Measurements from ENCODE around the gene ZYG11B.
"Not testable (repeated sequence)": the region's sequence is repeated elsewhere in the genome, so short reads cannot be mapped to it uniquely, and the experiment has no call there.

ZYG11B gene

DNA sequence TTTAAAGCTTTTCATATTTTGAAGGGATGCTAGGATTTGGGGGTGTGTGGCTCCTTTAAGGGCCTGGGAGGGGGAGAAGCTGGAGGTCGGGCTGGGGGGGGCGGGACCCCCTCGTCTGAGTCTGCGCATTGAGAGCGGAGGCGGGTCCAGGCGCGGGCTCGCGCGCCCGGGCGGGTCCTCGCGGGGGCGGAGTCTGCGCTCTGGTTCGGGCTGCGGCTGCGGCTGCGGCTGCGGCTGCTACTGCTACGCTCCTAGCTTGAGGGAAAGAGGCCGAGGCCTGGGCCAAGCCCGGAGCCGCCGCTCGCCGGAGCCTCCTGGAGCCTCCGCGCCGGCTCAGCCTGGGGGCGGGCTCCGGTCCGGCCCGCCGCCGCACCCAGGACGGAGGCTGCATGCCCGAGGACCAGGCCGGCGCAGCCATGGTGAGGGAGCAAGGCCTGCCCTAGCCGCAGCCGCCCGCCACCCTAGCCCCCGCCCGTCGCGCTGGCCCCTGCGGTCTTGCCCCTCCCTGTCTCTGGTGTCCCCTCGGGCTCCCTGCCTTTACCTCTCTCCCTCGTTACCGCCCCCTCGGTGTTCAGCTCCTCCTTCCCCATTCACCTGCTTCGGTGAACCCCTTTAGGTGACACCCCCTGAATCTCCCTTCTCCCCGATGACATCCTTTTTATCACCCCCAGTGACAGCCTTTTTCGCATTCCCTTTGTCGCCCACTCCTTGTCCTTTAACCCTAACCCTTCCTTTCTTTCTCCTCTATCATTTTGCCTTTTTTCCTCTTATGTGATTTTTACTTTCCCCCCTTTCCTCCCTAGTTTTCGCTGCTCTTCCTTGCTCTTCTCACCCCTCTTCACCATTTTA lies at the start of gene ZYG11B:
ZYG11B (plus strand) TSS at position 189 of the 849 bp plus-strand sequence; CDS start at position 390, 201 bp downstream.
- DNase-seq: peak; percentile 86

DNA sequence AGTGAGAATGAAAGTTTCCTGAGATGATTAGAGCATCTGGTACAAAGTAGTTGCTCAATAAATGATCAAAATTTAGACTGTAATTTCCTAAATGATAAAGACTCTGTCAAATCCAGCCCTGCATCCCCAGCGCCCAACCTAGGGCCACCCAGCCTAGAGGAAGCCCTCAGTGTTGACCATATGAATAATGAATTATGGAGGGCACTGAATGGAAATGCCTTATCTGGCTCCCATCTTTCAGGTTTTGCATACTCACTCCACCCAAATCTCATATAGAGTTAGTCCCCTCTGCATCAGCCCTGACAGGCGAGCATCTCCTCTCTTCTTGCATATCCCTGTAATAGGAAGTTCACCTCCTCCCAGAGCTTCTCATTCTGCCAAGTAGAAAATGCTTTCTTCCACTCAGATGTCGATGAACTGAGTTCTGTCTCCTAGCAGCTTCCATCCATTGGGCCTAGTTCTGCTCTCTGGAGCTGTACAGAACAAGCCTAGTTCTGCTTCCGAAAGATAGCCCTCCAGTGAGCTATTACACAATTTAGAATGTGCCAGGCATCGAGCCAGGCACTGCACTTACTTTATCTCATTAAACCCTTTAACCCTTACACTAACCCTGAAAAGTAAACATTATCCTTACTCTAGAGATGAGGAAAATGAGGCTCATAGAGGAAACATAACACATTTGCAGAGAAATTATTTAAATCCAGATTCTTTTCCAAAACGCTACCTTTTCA lies 49.0 kb upstream of the ZYG11B start:
- DNase-seq: no peak

DNA sequence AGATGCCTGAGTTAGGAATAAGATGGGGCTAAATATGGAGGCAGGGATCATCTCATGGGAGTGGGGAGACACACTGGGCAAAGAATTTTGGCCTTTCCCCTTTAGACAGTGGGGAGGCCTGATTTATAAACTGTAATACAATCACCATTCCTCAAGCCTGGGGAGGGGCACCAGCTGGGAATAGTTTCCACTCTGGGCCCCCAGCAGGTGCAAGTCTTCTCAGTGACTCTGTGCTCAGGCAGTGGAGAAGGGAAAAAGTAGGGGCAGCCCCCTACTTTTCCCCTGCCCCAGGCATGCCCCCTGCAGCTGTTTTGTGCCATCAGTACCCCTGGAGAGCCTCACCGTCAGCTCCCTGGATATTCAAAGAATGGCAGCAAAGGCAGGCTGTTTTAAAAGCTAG lies 47.2 kb upstream of the ZYG11B start:
- DNase-seq: no peak

DNA sequence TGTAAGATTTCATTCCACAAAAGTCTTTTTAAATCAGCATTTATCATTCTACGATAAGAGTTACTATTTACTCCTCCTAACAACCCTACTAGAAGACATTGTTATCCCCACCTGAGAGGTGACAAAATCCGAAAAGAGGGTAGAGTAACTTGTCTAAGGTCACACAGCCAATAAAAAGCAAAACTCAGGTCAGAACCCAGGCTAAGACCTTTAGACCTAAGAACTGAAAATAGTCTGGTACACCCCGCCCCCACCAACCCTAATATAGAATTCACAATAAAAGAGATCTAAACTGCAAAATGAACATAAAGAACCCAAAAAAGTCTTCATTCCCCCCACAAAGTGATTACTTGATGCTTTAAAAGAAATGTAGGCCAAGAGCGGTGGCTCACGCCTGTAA lies 46.8 kb upstream of the ZYG11B start:
- no peak for DNase-seq

DNA sequence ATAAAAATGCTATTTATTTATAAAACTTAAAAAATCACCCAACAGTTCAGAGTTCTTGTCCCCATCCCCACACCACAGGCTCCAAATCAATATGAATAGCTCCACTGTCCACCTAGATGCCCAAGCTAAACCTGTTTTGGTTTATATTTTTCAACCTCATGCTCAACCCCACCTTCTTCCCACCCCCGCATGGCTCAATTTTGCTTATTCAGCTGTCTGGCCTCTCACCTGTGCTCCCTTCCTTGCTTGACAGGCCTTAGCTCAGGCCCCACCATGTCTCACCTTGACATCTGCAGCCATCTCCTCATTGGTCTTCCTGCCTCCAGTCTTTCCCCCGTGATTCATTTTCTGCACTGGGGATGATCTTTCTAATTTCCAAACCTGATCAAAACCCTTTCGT lies 45.9 kb upstream of the ZYG11B start:
- DNase-seq: no peak

DNA sequence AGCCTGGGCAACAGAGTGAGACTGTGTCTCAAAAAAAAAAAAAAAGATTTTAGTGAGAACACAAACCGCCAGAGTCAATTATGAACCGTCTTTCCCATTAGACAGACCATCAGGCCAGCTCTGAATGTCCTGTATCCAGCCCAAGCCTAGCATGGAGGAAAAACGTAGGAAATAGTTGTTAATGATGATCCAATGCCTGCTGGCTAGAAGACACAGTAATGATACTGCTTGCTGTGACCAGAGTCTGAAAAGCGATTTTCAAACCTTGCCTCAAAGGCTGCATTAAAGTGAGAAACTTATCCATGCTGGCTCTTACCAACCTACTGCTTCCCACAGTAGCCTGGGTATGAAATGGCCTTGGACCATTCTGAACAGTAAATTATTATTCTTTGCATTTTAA lies 45.1 kb upstream of the ZYG11B start:
- no peak for DNase-seq

DNA sequence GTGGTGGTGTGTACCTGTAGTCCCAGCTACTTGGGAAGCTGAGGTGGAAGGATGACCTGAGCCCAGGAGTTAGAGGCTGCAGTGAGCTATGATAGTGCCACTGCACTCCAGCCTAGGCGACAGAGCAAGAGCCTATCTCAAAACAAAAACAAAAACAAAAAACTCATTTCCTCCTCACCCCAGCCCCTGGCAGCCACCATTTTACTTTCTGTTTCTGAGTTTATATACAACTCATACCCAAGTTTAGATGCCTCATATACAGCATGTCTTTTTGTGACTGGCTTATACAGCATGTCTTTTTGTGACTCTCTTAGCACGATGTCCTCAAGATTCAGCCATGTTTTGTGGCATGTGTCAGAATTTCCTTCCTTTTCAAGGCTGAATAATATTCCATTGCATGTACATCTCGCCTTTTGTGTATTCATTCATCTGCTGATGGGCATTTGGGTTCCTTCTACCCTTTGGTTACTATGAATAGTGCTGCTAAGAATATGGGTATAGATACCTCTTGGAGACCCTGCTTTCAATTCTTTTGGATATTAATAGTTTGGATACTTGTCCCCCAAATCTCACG lies 42.8 kb upstream of the ZYG11B start:
- no peak for DNase-seq

DNA sequence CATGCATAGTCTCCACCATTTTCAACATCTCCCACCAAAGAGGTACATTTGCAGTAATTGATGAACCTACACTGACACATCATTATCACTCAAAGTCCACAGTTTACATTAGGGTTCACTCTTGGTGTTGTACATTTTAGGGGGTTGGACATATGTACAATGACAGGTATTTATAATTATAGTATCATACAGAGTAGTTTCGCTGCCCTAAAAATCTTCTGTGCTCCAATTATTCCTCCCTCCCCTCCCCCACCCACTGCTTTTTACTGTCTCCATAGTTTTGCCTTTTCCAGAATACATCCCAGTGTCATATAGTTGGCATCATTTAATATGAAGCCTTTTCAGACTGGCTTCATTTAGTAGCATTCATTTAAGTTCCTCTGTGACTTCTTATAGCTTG lies 41.7 kb upstream of the ZYG11B start:
- DNase-seq: no peak

DNA sequence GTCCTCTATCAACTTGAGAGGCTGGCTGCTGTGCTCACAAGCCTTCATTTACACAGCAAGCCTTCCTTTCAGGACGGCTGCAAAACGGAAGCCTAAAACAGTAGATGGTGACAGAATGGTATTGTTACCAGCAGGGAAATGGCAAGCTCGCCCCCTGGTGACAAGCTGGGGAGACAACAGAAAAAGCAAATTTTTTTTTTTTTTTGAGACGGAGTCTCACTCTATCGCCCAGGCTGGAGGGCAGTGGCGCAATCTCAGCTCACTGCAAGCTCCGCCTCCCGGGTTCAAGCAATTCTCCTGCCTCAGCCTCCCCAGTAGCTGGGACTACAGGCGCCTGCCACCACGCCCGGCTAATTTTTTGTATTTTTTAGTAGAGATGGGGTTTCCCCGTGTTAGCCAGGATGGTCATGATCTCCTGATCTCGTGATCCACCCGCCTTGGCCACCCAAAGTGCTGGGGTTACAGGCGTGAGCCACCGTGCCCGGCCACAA lies 39.9 kb upstream of the ZYG11B start:
- not testable (repeated sequence) for DNase-seq

DNA sequence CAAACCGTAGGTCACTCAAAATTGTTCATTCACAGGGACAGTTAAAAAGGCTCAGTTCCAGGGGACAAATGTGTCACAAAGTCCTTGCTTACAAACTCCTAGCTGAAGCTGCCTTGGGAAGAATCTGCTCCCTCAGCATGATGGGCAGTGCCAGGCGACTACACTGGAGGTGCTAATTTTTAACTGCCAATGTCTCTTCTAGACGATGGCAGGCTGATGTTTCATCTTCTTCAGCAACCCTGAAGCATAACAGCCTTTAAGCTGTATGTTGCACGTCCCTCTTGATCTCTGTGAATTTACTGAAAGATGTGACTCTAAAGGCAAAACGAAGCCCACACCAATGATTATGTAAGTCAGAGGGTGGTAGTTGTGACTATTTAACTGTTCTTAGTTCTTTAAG lies 39.4 kb upstream of the ZYG11B start:
- DNase-seq: no peak

DNA sequence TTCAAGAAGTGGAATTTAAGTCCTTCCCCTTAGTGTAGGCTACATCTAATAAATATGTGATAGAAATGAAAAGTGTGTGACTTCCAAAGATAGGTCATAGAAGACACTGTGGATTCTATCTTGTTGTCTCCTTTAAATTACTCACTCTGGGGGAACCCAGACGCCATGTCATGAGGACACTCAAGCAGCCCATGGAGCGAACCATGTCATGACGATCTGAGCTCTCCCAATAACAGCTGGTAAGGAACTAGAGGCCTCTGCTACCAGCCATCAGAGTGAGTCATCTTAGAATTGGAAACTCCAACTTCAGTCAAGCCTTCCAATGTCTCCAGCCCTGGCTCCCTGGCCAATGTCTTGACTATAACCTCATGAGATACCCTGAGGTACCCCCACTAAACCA lies 34.4 kb upstream of the ZYG11B start:
- DNase-seq: no peak

DNA sequence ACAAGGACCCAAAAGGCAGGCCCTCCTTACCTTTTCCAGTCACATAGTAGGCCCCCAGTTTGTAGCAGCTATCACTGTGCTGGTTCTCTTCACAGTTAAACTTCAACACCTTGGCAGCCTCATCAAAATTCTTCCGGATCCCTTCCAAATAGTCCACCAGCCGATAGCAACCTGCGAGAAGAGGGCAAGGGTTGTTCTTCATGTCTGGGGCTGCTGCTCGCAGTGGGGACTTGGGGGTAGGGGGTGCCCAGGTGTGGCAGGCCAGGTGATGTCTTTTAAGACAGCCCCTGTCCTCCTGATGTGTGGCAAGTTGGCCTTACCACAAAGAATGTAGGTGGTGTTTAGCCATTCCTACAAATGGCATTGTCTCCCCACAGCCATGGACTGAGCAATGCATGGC lies 33.6 kb upstream of the ZYG11B start:
- DNase-seq: no peak

DNA sequence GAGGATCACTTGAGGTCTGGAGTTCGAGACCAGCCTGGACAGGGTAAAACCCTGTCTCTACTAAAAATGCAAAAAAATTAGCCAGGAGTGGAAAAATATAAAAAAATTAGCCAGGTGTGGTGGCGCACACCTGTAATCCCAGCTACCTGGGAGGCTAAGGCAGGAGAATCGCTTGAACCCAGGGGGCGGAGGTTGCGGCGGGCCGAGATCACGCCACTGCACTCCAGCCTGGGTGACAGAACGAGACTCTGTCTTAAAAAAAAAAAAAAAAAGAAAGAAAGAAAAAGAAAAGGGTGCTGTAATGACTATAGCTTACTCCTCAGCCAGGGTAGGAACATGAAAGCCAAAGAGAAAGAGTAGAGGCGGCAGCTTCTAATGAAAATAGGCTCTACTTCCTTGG lies 32.9 kb upstream of the ZYG11B start:
- DNase-seq: not testable (repeated sequence)

DNA sequence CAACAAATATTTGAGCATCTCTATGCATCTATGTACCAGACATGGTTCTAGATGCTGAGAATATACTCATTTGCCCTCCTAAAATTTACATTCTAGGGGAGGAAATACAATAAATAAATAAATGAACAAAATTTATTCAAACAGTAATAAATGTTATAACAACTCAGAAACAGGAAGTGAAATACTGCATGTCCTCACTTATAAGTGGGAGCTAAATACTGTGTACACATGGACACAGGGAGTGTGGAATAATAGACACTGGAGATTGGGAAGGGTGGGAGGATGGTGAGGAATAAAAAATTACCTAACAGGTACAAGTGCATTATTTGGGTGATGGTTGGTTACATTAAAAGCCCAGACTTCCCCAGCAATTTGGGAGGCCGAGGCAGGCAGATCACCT lies 32.4 kb upstream of the ZYG11B start:
- no peak for DNase-seq

DNA sequence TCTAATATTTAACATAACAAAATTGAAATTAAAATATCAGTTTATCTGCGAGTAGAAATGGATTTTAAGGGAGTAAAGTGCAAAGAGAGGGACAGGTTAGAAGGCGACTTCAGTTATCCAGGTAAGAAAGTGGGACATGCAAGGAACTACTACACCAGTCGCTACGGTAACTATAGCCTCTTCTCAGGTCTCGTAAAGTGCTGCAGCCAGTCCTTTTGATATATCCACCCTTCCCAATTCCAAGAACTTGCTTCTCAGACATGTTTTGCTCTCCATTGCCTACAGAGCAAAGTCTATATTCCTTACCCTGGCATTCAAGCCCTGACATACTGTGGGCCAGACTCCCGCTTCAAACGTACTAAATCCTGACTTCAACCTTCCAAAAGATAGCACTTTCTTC lies 30.6 kb upstream of the ZYG11B start:
- no peak for DNase-seq

DNA sequence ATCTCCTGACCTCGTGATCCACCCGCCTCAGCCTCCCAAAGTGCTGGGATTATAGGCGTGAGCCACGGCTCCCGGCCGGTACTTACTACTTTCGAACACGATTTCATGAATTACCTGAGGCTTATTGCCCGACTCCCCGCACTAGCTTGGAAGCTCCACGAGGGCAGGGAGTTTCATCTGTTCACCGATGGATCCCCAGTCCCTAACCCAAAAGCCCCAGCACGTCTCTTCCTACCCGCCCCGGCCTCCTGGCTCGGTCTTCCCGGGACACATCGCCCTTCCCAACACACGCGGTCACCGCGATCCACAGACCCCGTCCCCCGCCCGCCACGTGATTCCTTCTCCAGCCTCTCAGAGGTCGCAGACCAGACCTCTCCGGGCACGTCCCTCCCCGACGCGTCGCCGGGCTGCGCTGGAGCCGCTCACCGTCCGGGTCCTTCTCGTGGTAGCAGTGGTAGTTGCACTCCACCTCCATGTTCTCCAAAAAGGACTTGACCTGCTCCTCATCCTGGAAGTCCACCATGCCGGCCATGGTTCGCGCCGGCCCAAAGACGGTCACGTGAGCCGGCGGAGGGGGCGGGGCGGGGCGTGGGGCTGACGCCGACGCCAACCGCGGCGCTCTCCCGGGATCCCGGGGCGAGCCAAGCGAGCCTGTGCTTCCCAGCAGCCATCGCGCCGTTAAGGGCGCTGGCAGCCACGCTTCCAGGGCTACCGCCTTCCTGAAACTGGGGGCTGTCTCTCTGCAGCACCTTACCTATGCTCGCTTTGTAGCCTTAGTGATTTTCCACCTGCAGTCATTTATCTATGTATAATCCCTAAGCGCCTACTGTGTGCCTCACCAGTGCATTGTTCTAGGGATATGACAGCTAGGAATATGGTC lies 28.2 kb upstream of the ZYG11B start, which contains the start of gene COA7:
COA7 (minus strand) TSS at position 553 of the 880 bp plus-strand sequence; CDS start at position 532, 21 bp downstream.
- peak; percentile 61 for DNase-seq

DNA sequence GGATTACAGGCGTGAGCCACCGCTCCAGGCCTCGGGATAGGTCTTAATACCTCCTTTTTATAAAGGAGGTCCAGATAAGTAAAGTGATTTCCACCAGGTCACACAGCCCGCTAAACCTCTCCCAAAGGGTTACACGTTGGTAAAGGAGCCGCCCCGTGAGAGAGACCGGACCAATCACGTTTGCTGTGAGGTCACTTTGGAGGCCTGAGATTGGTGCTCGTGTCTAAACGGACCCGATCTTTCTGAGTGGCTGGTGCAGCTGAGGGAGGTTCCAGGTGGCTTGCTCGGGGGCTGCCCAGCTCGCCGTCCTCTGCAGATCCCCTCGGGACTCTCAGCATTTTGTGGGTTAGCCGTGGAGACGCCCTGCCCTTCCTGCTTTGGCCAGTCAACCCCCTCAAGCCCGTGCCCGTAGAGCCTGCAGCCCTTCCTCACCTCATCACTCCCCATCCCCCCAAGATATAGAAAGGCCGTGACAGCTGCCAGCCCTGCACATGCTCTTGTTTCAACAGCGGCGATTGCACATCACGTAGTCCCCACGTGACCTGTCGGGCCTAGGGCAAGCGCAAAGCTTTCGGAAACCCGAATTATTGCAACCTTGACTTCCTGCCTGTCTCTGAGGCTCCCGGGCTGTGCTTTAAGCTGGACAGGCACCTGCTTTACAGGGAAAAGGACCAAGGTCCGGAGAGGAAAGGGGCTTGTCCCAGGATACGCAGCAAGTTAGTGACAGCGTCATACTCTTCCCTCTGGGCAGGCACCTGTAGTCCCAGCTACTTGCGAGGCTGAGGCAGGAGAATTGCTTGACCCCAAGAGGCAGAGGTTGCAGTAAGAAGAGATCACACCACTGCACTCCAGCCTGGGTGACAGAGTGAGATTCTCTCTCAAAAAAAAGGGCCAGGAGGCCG lies 23.1 kb upstream of the ZYG11B start:
- DNase-seq: no peak

DNA sequence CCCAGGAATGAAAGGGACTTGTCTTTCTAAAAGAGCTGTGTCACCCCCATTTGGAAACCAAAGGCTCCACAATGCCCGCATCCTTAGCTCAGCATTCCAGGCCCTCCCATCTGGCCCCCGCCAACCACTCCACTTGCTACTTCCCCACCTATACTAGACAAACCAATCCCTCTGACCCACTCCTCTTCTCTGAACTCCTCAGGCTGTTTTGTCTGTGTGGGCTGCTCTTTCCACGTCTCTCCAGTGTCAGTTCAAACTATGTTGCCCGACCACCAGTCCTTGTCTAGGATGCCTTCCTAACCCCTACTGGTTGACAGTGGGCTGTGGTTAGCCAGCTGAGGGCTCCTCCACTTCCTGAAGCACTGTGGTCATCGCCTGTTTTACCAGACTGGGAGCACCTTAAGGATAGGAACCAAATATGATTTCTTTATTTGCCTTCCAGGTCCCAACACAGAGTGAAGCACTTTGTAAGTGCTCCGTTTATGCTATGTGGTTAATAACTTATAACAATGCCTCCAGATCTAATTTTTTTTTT lies 20.1 kb upstream of the ZYG11B start:
- no peak for DNase-seq

DNA sequence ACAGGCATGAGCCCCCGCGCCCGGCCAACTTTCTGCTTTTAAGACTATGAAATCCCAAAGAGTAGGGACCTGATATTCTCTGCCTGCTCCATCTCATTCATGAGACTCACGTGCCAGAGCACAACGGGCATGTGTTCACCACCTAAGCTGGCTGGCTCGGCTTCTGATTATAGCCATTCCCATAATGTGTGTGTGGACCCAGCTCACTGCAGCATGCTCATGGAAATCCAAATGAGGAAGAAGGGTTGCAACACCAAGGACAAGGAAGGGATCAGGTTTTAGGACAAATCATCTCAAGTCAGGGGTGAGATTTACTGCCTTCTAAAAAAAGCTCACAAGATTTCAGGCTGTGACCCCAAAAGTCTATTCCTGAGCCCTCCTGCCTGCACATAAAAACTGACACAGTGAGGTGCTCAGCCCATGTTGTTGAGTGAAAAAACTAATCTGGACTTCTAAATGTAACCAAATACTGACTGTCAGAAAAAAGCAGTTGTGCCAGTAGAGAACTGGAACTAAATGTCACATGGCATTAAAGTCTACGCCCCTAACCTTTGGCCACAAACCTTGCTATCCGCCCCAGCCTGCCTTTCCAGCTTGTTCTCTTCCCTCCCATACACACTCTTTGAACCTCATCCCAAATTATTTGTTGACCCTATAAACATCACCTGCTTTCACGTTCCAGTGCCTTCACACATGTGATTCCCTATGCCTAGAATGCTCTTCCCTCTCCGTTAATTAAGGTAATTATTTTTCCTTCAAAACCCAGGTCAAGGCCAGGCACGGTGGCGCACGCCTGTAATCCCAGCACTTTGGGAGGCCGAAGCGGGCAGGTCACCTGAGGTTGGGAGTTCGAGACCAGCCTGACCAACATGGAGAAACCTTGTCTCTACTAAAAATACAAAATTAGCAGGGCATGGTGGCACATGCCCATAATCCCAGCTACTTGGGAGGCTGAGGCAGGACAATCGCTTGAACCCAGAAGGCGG lies 19.0 kb upstream of the ZYG11B start:
- DNase-seq: no peak
